Liver (tissue), 9 donors: Measurements from ENCODE around the gene HIVEP3. TPM values are rescaled to one million over a fixed set of nuclear protein-coding genes. Genes with fewer than 3 reads are reported as not detected.
A peak's percentile ranks its signal among the peaks of the same experiment; 100 is the strongest.

Source experiments
- DNase-seq: peaks from one replicate; pipeline ENCODE4 v3.0.0-alpha.2; 2017; ENCODE audit warnings: low spot score
- H3K27ac ChIP-seq, 2 donors: one replicate each; pipeline ENCODE4 v1.7.0; 2013; ENCODE audit warnings: inconsistent platforms in 2 of 2, low read length in 2 of 2, control low read depth in 1 of 2, low read depth in 1 of 2, mild to moderate bottlenecking in 1 of 2
- H3K27me3 ChIP-seq, 4 donors: one replicate each; pipeline versions ENCODE4 v1.6.1 to v1.7.0; 2013; ENCODE audit warnings: low read length in 3 of 4, inconsistent platforms in 1 of 4, mild to moderate bottlenecking in 1 of 4, moderate library complexity in 1 of 4; ENCODE audit not compliant: control insufficient read depth in 4 of 4, insufficient read depth in 4 of 4
- H3K36me3 ChIP-seq, 4 donors: one replicate each; pipeline versions ENCODE4 v1.6.1 to v1.7.0; 2013; ENCODE audit warnings: low read length in 3 of 4, mild to moderate bottlenecking in 3 of 4, low read depth in 1 of 4, moderate library complexity in 1 of 4; ENCODE audit not compliant: control insufficient read depth in 4 of 4, insufficient read depth in 3 of 4
- H3K4me1 ChIP-seq, 4 donors: one replicate each; pipeline versions ENCODE4 v1.6.1 to v1.7.0; 2013; ENCODE audit warnings: low read length in 3 of 4, mild to moderate bottlenecking in 3 of 4, moderate library complexity in 1 of 4; ENCODE audit not compliant: control insufficient read depth in 4 of 4, insufficient read depth in 4 of 4
- H3K4me3 ChIP-seq, 3 donors: one replicate each; pipeline versions ENCODE4 v1.6.1 to v1.7.0; 2013; ENCODE audit warnings: low read length in 3 of 3, control low read depth in 1 of 3, low read depth in 1 of 3, mild to moderate bottlenecking in 1 of 3
- H3K9ac ChIP-seq, 2 donors: one replicate each; pipeline ENCODE4 v1.7.0; 2013; ENCODE audit warnings: low read length in 2 of 2, mild to moderate bottlenecking in 2 of 2, moderate library complexity in 2 of 2, control low read depth in 1 of 2, low read depth in 1 of 2
- H3K9me3 ChIP-seq, 4 donors: one replicate each; pipeline versions ENCODE4 v1.6.1 to v1.7.0; 2013; ENCODE audit warnings: low read length in 3 of 4; ENCODE audit not compliant: control insufficient read depth in 4 of 4
- EGR1 ChIP-seq, 2 donors: IDR thresholded peaks; 2 replicates each; pipeline ENCODE4 v1.6.1; 2016 to 2018; ENCODE audit warnings: antibody characterized with exemption in 2 of 2, low read depth in 2 of 2
- FOXA2 ChIP-seq: IDR thresholded peaks from 2 replicates; pipeline ENCODE4 v1.6.1; 2016; ENCODE audit warnings: antibody characterized with exemption
- GABPA ChIP-seq, 2 donors: IDR thresholded peaks in 1 of 2; conservative IDR thresholded peaks in 1 of 2; 2 replicates each; pipeline ENCODE4 v1.6.1; 2016; ENCODE audit warnings: antibody characterized with exemption in 2 of 2, mild to moderate bottlenecking in 1 of 2, moderate library complexity in 1 of 2
- HNF4A ChIP-seq, 2 donors: conservative IDR thresholded peaks; 2 replicates each; pipeline ENCODE4 v1.6.1; 2016; ENCODE audit warnings: antibody characterized with exemption in 2 of 2, mild to moderate bottlenecking in 2 of 2
- HNF4G ChIP-seq: IDR thresholded peaks from 2 replicates; pipeline ENCODE4 v1.6.1; 2016; ENCODE audit warnings: antibody characterized with exemption
- RAD21 ChIP-seq, 2 donors: IDR thresholded peaks; 2 replicates each; pipeline ENCODE4 v1.6.1; 2016; ENCODE audit warnings: antibody characterized with exemption in 2 of 2, mild to moderate bottlenecking in 2 of 2
- REST ChIP-seq: IDR thresholded peaks from 2 replicates; pipeline ENCODE4 v1.6.1; 2016; ENCODE audit warnings: antibody characterized with exemption, mild to moderate bottlenecking
- SP1 ChIP-seq: IDR thresholded peaks from 2 replicates; pipeline ENCODE4 v1.6.1; 2018; ENCODE audit warnings: antibody characterized with exemption, mild to moderate bottlenecking
- YY1 ChIP-seq: IDR thresholded peaks from 2 replicates; pipeline ENCODE4 v1.6.1; 2016; ENCODE audit warnings: antibody characterized with exemption, mild to moderate bottlenecking
- ZBTB33 ChIP-seq: IDR thresholded peaks from 2 replicates; pipeline ENCODE4 v1.6.1; 2016; ENCODE audit warnings: antibody characterized with exemption
- WGBS: extraction: QIAGEN DNeasy Blood & Tissue Kit; methylation state at CpG from one replicate; pipeline ENCODE4 v1.1.7; 2013; 5-methylcytosine and 5-hydroxymethylcytosine counted together
- polyA plus RNA-seq, 2 donors: library from polyadenylated mRNA; stranded (reverse) in 1 of 2; unstranded in 1 of 2; fragments of 200-250 nt in 1 of 2; fragments of >200 nt in 1 of 2; fragmentation: Nextera tagmentation in 1 of 2; extraction: Ambion mirVana in 1 of 2; gene quantifications; one replicate each; pipeline versions ENCODE4 v1.2.1 to v1.2.3, GENCODE V29; 2013 to 2015
- total RNA-seq, 2 donors: library from RNA; depleted of rRNA; stranded (reverse); fragments of >200 nt; gene quantifications; one replicate each; pipeline ENCODE4 v1.2.3, GENCODE V29; 2014
- donor health status: healthy.
- donor health status: healthy.
- donor health status: healthy.
- donor health status: healthy.
- donor health status: healthy.

HIVEP3 gene
- total and polyA plus RNA-seq, 4 donors: 0.93 to 1.6 (median 1.4) TPM

GRCh38 chr1:41726899-41727748 lies 191.6 kb downstream of the HIVEP3 start:
- TF ChIP-seq SP1: no peak
- H3K9ac ChIP-seq: no peak overlapping the region
- H3K36me3 ChIP-seq: no peaks in the 10 kb centered on the region
- H3K9me3 ChIP-seq: no peaks in the 10 kb centered on the region
- H3K4me3 ChIP-seq: no peak overlapping the region
- DNase-seq: peak; percentile 38
- peak overlapping the region in 1 of 2 donors; percentile 48 for H3K27ac ChIP-seq
- 73% methylated on average over 24 of the region's 24 CpGs for WGBS
- no peaks in the 10 kb centered on the region for H3K27me3 ChIP-seq
- H3K4me1 ChIP-seq: peaks cover 0 to 13% (median 7%) of the 10 kb centered on the region in 4 donors

DNA sequence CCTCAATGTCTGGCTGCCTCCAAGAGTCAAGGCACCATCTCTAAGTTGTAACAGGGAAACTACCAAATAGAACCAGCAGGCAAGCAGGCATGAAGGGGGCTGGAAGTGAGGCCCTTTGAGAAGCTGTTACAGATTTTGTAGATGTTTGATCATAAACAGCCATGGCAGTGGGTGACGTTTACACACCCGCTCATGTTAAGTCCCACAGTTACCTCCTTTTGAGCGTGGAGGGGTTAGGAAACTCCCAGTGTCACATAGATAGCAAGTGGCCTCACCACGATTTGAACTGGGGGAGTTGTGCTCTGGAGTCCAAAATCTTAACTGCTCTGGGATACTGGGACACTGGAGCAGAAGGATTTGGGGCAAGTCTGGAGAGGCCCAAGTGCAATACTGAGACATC lies 192.4 kb downstream of the HIVEP3 start:
- WGBS: 86% methylated on average over 4 of the region's 4 CpGs
- H3K4me3 ChIP-seq: no peak overlapping the region

More for the DNA sequence above, 192.4 kb downstream of the HIVEP3 start:
- no peak for DNase-seq
- Histone ChIP-seq H3K4me1 (peaks cover 0 to 13% (median 7%) of the 10 kb centered on the region in 4 donors), H3K9ac (no peak overlapping the region), H3K36me3 (no peaks in the 10 kb centered on the region), H3K9me3 (no peaks in the 10 kb centered on the region), H3K27me3 (no peaks in the 10 kb centered on the region), H3K27ac (no peak overlapping the region)
- TF ChIP-seq ZBTB33: no peak
- TF ChIP-seq YY1: no peak
- TF ChIP-seq REST: no peak
- no peak for TF ChIP-seq EGR1 (IDR thresholded peaks at IDR 0.05; ENCODE audit: low read depth in 2 of 2)
- TF ChIP-seq FOXA2: no peak
- TF ChIP-seq HNF4G: no peak
- TF ChIP-seq GABPA (IDR thresholded peaks at IDR 0.05 in 1 of 2, conservative IDR thresholded peaks at IDR 0.05 in 1 of 2): no peak
- TF ChIP-seq HNF4A (conservative IDR thresholded peaks at IDR 0.05): no peak
- TF ChIP-seq RAD21 (IDR thresholded peaks at IDR 0.05): no peak
